Measurements from ENCODE around the gene MAP3K10.

DNA sequence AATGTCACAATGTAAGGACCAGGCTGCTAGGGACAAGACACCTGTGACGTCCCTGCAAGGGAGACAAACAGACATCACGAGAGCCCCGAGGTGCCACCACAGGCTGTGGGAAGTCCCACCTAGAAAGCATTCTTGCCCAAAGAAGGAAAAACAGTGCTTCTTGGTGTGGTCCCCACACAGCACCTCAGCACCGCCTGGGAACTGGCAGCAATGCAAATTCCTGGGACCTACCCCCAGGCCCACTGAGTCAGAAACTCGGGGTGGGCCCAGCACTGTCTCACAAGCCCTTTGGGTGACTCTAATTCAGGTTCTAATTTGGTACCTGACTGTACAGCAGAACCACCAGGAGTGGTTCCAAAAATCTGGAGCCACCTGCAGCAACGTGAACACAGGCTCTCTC lies 49.1 kb downstream of the MAP3K10 start:
- TF ChIP-seq, protein P1, sequence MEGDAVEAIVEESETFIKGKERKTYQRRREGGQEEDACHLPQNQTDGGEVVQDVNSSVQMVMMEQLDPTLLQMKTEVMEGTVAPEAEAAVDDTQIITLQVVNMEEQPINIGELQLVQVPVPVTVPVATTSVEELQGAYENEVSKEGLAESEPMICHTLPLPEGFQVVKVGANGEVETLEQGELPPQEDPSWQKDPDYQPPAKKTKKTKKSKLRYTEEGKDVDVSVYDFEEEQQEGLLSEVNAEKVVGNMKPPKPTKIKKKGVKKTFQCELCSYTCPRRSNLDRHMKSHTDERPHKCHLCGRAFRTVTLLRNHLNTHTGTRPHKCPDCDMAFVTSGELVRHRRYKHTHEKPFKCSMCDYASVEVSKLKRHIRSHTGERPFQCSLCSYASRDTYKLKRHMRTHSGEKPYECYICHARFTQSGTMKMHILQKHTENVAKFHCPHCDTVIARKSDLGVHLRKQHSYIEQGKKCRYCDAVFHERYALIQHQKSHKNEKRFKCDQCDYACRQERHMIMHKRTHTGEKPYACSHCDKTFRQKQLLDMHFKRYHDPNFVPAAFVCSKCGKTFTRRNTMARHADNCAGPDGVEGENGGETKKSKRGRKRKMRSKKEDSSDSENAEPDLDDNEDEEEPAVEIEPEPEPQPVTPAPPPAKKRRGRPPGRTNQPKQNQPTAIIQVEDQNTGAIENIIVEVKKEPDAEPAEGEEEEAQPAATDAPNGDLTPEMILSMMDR (IDR thresholded peaks at IDR 0.05), result no peak
- TF ChIP-seq POLR2A (IDR thresholded peaks at IDR 0.05) (no peak), POLR2AphosphoS5 (IDR thresholded peaks at IDR 0.05) (no peak)

All from breast epithelium (tissue), 3 donors.